ENCODE data around the gene TLR3. TPM values are rescaled to one million over a fixed set of nuclear protein-coding genes. Genes with fewer than 3 reads are reported as not detected.
A peak's percentile ranks its signal among the peaks of the same experiment; 100 is the strongest.
"Not testable (repeated sequence)": the region's sequence is repeated elsewhere in the genome, so short reads cannot be mapped to it uniquely, and the experiment has no call there.

The TLR3 gene
- total RNA-seq, 4 donors from 2014 or later, result 2.9 to 12.6 (median 8.6) TPM

- Histone ChIP-seq H3K9me3 (no peaks in the 10 kb centered on the region), H3K4me1 (peaks cover 17 to 19% of the 10 kb centered on the region in 2 donors), H3K27me3 (no peaks in the 10 kb centered on the region), H3K4me3 (no peak overlapping the region), H3K36me3 (no peaks in the 10 kb centered on the region), H3K27ac (peak overlapping the region; percentile 58 to 72)
- TF ChIP-seq, protein P1, sequence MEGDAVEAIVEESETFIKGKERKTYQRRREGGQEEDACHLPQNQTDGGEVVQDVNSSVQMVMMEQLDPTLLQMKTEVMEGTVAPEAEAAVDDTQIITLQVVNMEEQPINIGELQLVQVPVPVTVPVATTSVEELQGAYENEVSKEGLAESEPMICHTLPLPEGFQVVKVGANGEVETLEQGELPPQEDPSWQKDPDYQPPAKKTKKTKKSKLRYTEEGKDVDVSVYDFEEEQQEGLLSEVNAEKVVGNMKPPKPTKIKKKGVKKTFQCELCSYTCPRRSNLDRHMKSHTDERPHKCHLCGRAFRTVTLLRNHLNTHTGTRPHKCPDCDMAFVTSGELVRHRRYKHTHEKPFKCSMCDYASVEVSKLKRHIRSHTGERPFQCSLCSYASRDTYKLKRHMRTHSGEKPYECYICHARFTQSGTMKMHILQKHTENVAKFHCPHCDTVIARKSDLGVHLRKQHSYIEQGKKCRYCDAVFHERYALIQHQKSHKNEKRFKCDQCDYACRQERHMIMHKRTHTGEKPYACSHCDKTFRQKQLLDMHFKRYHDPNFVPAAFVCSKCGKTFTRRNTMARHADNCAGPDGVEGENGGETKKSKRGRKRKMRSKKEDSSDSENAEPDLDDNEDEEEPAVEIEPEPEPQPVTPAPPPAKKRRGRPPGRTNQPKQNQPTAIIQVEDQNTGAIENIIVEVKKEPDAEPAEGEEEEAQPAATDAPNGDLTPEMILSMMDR (IDR thresholded peaks at IDR 0.05), result no peak
- TF ChIP-seq POLR2A (IDR thresholded peaks at IDR 0.05), result no peak
- intact Hi-C loops (cut with DNase I; ENCODE audit: low total_unique reads), result no loop called here
- DNase-seq, result peak; percentile 44 to 64
Measured at GRCh38 chr4:186029571-186030398, 39.2 kb upstream of the TLR3 start.

DNA sequence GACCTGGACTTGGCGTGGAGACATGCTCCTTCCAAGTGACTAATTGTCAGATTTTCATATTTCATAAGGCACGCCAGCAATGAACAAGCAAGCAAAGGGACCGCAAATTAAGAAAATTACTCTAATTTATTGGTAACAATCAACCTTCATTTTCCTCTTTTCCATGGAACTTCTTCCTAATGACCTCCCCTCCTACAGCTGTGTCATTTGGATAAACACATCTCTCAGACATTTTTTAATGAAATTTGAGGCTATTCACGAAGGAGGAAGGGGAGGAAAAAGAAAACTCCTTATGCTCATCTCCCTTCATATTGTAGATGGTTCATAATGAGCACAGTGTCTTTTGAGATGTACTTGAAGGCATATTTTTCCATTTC, 38.6 kb upstream of the TLR3 start:
- Histone ChIP-seq H3K4me1 (peaks cover 17 to 19% of the 10 kb centered on the region in 2 donors), H3K27me3 (no peaks in the 10 kb centered on the region), H3K9me3 (no peaks in the 10 kb centered on the region), H3K27ac (peak overlapping the region; percentile 58 to 72), H3K36me3 (no peaks in the 10 kb centered on the region), H3K4me3 (no peak overlapping the region)
- intact Hi-C loops (cut with DNase I; ENCODE audit: low total_unique reads), result no loop called here
- no peak for TF ChIP-seq POLR2A (IDR thresholded peaks at IDR 0.05)
- TF ChIP-seq, protein P1 (IDR thresholded peaks at IDR 0.05), result no peak
- no peak for DNase-seq

DNA sequence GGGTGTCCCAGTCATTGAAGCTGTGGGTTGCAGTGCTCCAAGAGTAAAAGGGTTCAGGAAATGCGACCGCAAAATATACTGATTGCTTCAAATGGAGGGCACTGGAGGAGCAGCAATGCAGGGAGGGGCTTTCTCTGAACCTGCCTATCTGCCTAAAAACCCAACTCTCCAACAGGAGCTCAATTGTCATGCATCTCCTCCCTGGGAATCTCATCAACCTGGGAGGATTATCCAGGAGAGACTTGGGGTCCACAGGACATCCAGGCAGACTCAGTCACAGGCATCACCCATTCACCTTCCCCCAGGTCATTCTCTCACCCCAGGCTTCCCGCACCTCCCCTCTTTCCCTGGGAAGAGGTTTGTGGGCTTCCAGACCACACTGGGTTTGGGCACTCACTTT, 38.2 kb upstream of the TLR3 start:
- H3K4me3 ChIP-seq, result no peak overlapping the region
- H3K27ac ChIP-seq, result peak overlapping the region; percentile 58 to 72
- intact Hi-C loops (cut with DNase I; ENCODE audit: low total_unique reads), result no loop called here
- H3K27me3 ChIP-seq, result no peaks in the 10 kb centered on the region
- no peak for DNase-seq
- TF ChIP-seq POLR2A (IDR thresholded peaks at IDR 0.05), result no peak
- TF ChIP-seq, protein P1 (IDR thresholded peaks at IDR 0.05), result no peak
- H3K9me3 ChIP-seq, result no peaks in the 10 kb centered on the region
- H3K36me3 ChIP-seq, result no peaks in the 10 kb centered on the region
- H3K4me1 ChIP-seq, result peaks cover 17 to 19% of the 10 kb centered on the region in 2 donors

DNA sequence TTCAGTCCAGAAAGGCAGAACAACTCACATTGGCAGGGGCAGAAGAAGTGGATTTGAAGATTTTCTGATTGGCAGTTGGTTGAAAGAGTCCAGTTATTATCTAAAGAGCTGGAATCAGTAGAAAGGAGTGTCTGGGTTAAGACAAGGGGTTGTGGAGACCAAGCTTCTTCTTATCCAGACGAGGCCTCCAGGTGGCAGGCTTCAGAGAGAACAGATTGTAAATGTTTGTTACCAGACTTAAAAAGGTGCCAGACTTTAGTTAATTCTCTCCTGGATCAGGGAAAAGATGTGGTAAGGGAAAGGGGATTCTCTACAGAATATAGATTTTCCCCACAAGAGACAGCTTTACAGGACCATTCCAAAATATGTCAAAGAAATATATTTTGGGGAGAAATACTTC, 36.7 kb upstream of the TLR3 start:
- Histone ChIP-seq H3K4me1 (peaks cover 17 to 19% of the 10 kb centered on the region in 2 donors), H3K27me3 (no peaks in the 10 kb centered on the region), H3K4me3 (no peak overlapping the region), H3K9me3 (no peaks in the 10 kb centered on the region), H3K27ac (no peak overlapping the region), H3K36me3 (no peaks in the 10 kb centered on the region)
- no peak for DNase-seq
- intact Hi-C loops (cut with DNase I; ENCODE audit: low total_unique reads), result no loop called here
- TF ChIP-seq POLR2A (IDR thresholded peaks at IDR 0.05), result no peak
- TF ChIP-seq, protein P1 (IDR thresholded peaks at IDR 0.05), result no peak

GRCh38 chr4:186033027-186033426, 35.9 kb upstream of the TLR3 start:
- Histone ChIP-seq H3K4me1 (peaks cover 17 to 19% of the 10 kb centered on the region in 2 donors), H3K36me3 (no peaks in the 10 kb centered on the region), H3K27ac (no peak overlapping the region), H3K4me3 (no peak overlapping the region), H3K27me3 (no peaks in the 10 kb centered on the region), H3K9me3 (no peaks in the 10 kb centered on the region)
- TF ChIP-seq, protein P1 (IDR thresholded peaks at IDR 0.05), result no peak
- TF ChIP-seq POLR2A (IDR thresholded peaks at IDR 0.05), result no peak
- intact Hi-C loops (cut with DNase I; ENCODE audit: low total_unique reads), result no loop called here
- no peak for DNase-seq

DNA sequence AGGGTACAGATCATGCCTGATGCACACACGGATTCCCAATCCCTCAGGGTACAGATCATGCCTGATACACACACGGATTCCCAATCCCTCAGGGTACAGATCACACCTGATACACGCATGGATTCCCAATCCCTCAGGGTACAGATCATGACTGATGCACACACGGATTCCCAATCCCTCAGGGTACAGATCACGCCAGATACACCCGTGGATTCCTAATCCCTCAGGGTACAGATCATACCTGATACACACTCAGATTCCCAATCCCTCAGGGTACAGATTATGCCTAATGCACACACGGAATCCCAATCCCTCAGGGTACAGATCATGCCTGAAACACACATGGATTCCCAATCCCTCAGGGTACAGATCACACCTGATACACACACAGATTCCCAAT, 34.3 kb upstream of the TLR3 start:
- not testable (repeated sequence) for H3K27ac ChIP-seq, H3K36me3 ChIP-seq

More for the DNA sequence above, 34.3 kb upstream of the TLR3 start:
- not testable (repeated sequence) for H3K4me3 ChIP-seq, H3K27me3 ChIP-seq, H3K9me3 ChIP-seq, DNase-seq
- intact Hi-C loops (cut with DNase I; ENCODE audit: low total_unique reads), result loop anchor here (5.0 kb wide), 1 partner anchor 392 kb away; no protein-coding TSS in a partner anchor
- peaks cover 15 to 19% of the 10 kb centered on the region in 2 donors for H3K4me1 ChIP-seq
